Mucosa of stomach (tissue), 1 donor: Measurements from ENCODE around the gene GABARAP.
A peak's percentile ranks its signal among the peaks of the same experiment; 100 is the strongest.

Source experiments
- H3K27me3 ChIP-seq: one replicate; pipeline ENCODE4 v1.7.0; 2013; ENCODE audit warnings: mild to moderate bottlenecking, low read length; ENCODE audit not compliant: control insufficient read depth, insufficient read depth
- H3K36me3 ChIP-seq: one replicate; pipeline ENCODE4 v1.7.0; 2013; ENCODE audit warnings: low read length; ENCODE audit not compliant: control insufficient read depth, insufficient read depth
- H3K4me1 ChIP-seq: one replicate; pipeline ENCODE4 v1.7.0; 2013; ENCODE audit warnings: mild to moderate bottlenecking, low read length; ENCODE audit not compliant: control insufficient read depth, insufficient read depth
- H3K4me3 ChIP-seq: one replicate; pipeline ENCODE4 v1.7.0; 2013; ENCODE audit warnings: low read length
- H3K9ac ChIP-seq: one replicate; pipeline ENCODE4 v1.7.0; 2013; ENCODE audit warnings: mild to moderate bottlenecking, low read length, moderate library complexity
- H3K9me3 ChIP-seq: one replicate; pipeline ENCODE4 v1.7.0; 2013; ENCODE audit warnings: mild to moderate bottlenecking, low read length, moderate library complexity; ENCODE audit not compliant: control insufficient read depth
- donor health status: Pancreatic carcinoma.

Gene GABARAP

DNA sequence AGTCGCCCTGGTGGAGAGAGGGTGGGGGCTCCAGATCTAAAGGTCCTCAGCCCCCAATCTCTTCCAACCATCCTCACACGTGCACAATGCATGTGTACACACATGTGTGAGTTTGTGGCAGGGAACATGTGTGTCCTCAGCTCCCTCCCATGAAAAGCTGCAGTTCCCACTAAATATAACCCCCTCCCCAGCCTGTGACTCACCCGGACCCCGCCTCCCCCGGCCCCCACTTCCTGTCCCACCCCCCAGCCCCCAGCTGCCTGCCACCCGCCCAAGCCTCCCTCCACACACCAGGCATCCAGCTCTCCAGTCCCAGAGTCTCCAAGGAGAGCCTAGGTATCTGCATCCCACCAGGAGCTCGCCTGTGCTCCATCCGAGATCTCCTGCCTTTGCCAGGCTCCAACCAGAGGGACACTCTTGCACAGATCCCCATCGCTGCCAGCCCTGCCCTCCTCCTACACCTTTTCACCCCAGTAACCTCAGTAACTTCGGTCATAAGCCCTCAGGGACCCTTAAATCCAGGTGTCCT, 26.5 kb downstream of the GABARAP start:
- no peaks in the 10 kb centered on the region for H3K36me3 ChIP-seq
- H3K4me3 ChIP-seq: no peak overlapping the region
- peaks cover 34% of the 10 kb centered on the region for H3K4me1 ChIP-seq
- H3K9me3 ChIP-seq: no peaks in the 10 kb centered on the region
- peaks cover 8% of the 10 kb centered on the region for H3K27me3 ChIP-seq
- H3K9ac ChIP-seq: no peak overlapping the region

DNA sequence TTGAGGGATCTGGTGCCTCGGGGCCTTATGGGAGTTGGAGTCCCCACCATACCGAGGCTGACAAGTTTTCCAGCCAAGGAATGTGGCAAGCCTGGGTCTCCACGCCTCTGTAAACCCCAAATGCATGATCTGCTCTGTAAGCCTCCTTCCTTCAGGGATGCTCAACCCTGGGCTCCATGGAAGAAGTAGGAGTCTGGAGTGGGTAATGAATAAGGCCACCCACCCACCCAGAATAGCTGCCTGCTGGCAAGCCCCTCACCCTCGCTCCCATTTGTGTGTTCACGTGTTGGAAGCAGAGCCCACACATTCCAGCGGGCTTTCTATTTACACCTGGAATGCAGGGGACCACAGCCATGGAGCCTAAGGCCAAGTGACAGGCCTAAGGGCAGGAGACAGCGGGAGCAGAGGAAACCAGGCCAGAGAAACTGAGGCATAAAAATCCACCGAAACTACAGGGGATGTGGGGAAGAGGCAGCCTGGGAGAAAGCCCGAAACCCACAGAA, 27.1 kb downstream of the GABARAP start:
- Histone ChIP-seq H3K4me3 (no peak overlapping the region), H3K4me1 (peaks cover 33% of the 10 kb centered on the region), H3K9me3 (no peaks in the 10 kb centered on the region), H3K27me3 (peaks cover 8% of the 10 kb centered on the region), H3K36me3 (no peaks in the 10 kb centered on the region), H3K9ac (no peak overlapping the region)

DNA sequence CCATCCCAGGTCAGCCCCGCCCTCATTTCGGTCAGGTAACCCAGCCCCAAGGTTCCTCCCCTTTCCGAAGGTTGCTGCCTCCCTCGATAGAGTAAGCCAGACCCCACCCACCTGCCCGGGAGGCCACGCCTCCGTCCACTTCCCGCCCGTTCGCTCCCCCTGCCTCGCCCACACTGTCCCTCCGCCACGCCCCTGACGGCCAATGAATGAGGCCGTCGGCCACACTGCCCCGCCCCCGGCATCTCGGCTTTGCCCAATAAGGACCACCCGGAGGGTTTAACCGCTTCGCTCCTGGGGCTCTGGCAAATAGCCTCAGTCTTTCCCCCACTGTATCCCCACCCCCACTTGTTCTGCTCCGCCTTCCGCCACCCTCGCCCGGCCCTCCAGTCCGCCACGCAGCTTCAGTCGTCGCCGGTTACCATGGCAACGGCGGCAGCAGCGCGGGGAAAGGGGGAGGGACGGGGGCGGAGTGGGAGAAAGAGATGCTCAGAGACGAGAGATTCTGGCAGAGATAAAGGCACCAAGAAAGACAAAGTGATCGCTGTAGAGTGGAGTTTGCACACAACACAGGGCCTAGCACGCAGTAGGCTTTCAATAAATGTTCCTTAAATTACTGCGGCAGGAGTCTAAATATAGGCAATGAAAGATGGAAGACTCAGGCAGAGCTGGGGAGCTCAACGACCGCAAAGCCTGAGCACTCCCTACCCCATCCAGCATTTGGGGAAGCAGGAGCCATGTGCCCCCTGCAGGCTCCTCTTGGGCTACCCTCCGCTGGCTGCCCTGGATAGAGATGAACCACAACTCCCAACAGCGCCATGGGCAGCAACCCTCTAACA, 27.7 kb downstream of the GABARAP start:
- H3K9ac ChIP-seq: no peak overlapping the region
- H3K4me1 ChIP-seq: peaks cover 31% of the 10 kb centered on the region
- H3K9me3 ChIP-seq: no peaks in the 10 kb centered on the region
- H3K27me3 ChIP-seq: peaks cover 8% of the 10 kb centered on the region
- no peaks in the 10 kb centered on the region for H3K36me3 ChIP-seq
- H3K4me3 ChIP-seq: peak overlapping the region; percentile 61

DNA sequence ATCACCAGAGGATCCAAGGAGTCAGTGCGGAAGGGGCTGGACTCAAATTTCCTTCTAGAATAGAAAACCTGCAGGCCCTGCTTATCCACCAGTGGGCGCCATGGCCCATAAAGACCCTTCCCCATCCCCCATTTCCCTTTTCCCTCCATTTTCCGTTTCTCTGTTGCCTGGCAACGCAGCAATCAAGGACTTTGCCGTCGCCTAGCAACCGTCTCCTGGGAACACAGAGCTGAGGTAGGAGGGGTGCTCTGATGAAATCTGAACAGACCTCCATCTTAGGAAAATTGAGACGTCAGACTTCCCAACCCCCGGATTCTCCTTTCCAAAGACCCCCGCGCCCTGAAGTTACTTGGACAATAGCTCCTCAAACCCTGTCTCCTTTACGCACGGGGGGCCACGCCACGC, 28.4 kb downstream of the GABARAP start:
- H3K36me3 ChIP-seq: no peaks in the 10 kb centered on the region
- no peaks in the 10 kb centered on the region for H3K9me3 ChIP-seq
- H3K4me3 ChIP-seq: peak overlapping the region; percentile 61
- H3K27me3 ChIP-seq: peaks cover 8% of the 10 kb centered on the region
- H3K9ac ChIP-seq: no peak overlapping the region
- H3K4me1 ChIP-seq: peaks cover 29% of the 10 kb centered on the region

DNA sequence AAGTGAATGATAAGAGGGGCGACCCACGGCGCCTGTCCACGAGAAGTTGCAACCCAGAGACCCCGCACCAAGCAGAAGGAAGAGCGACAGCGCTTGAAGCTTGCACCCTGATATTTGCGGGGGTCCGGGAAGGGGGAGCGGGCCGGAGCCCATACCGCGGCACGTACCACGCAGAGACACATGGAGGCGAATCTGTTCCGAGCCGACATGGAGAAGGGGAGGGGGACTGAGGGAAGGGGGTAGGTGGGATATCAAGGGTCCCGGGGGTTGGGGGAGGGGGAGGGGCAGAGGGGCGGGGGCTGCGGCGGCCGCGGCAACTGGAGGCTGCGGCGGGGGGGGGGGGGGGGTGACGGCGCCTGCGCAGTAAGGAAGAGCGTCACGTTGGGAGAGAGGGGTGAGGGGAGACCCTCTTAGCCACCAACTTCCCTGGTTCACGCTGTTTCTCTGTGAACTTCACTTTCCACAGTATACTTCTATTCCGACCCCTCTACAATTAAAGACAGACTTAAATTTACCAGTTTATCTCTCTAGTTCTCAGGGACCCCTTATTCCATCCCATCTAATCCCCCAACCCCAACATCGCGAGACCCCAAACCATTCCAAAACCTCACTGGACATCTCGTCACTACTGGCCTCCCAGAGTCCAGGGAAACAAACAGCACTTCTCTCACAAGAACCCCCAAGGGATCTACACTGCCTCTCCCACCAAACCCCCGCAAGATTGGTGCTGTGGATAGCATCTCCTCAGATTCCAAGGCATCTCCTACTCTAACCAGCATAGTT, 30.6 kb downstream of the GABARAP start:
- no peaks in the 10 kb centered on the region for H3K36me3 ChIP-seq
- H3K27me3 ChIP-seq: peaks cover 10% of the 10 kb centered on the region
- H3K9me3 ChIP-seq: no peaks in the 10 kb centered on the region
- H3K4me1 ChIP-seq: peaks cover 17% of the 10 kb centered on the region
- H3K4me3 ChIP-seq: no peak overlapping the region
- H3K9ac ChIP-seq: no peak overlapping the region

DNA sequence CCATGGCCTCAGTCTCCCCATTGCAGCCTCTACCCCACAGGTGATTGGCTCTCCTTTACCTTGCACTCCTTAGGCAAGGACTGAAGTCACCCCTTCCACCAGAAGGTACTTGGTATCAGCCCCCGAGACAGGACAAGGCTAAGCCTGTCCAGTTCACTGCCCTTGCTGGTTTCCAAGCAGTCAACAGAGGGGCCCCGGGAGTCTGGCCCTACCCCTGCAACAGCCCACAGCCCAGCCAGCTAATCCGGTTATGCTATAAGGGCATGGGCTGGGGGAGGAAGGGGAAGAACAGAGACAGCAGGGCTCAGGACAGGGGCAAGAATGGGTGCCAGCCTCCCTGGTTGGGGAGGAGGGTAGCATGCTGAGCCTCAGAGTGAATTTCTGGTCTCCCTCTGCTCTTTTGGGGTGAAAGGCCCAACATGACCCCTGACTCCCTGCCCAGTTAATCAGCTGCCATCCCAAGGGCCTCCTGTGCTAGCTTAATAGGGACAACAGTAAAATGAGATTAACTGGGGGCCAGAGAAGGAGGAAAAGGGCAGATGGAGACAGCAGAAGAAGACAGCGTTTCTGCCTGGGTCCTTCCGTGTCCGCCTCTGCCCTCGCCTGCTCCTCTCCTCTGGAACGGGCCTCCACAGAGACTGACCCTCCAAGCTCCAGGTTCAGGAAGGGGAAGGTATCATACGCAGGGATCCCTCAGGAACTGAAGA, 33.3 kb downstream of the GABARAP start:
- H3K27me3 ChIP-seq: peaks cover 10% of the 10 kb centered on the region
- no peak overlapping the region for H3K9ac ChIP-seq
- no peaks in the 10 kb centered on the region for H3K36me3 ChIP-seq
- no peak overlapping the region for H3K4me3 ChIP-seq
- no peaks in the 10 kb centered on the region for H3K9me3 ChIP-seq
- peaks cover 12% of the 10 kb centered on the region for H3K4me1 ChIP-seq

DNA sequence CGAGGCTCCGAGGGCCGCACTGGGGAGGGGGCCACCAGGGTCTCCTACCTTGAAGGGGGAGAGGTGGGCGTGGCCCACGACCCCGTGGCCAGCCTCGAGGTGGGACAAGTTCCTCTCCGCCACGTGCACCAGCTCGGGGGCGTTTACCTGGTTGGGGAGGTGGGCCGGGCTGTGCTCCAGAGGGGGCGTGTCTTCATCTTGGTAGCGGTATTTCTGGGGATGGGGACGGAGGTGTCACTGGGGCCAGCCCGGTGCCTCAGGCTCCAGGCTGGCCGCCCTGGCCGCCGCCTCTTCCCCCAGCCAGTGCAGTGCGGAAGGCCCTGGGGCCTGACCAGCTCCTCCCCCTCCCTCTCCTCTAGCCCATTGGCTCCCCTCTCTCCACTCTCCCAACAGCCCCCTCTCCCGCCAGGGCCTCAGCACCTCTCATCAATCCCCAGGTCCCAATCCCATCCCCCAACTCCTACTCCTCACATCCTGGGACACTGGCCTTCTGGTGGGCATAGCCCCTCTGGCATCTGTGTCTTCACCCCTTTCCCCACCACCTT, 34.1 kb downstream of the GABARAP start:
- H3K27me3 ChIP-seq: peaks cover 10% of the 10 kb centered on the region
- H3K4me1 ChIP-seq: peaks cover 7% of the 10 kb centered on the region
- H3K36me3 ChIP-seq: no peaks in the 10 kb centered on the region
- H3K4me3 ChIP-seq: no peak overlapping the region
- H3K9ac ChIP-seq: no peak overlapping the region
- no peaks in the 10 kb centered on the region for H3K9me3 ChIP-seq

DNA sequence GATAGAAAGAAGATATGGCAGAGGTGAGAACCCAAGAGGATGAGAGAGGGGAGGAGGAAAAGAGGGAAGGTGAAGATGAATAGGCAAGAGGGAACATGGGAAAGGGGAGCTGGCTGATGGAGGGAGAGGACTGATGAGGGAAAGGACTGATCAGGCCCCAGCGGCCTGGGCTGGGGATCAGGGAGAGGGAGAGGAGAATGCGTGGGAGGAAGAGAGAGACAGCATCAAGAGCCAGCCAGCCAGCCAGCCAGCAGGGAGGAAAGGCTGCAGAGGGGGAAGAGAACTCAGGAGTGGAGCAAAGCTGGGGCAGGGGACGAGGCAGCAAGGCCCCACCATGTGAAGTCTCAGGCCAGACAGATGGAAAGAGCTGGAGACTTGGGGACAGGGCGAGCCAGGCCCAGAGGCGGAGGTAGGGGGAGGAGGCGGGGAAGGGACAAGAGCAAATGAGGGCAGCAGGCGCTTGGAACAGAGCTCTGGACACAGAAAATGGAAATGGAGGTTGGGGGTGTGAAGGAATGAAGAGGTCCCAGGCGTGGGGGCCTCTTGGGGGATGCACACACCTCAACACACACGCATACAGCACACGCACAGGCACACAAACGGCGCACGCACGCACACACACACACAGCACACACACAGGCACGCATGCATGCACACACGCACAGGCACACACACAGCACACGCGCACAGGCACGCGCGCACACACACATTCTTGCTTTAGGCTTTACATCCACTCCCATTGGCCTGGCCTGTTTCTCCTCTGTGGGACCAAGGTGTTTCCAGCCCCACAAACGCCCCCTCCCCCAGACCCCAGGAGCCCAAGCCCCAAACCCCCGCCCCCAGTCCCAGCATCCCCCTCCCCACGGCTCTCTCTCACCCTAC, 34.9 kb downstream of the GABARAP start:
- Histone ChIP-seq H3K9ac (no peak overlapping the region), H3K4me1 (peaks cover 7% of the 10 kb centered on the region), H3K4me3 (no peak overlapping the region), H3K36me3 (no peaks in the 10 kb centered on the region), H3K27me3 (peaks cover 8% of the 10 kb centered on the region), H3K9me3 (no peaks in the 10 kb centered on the region)

DNA sequence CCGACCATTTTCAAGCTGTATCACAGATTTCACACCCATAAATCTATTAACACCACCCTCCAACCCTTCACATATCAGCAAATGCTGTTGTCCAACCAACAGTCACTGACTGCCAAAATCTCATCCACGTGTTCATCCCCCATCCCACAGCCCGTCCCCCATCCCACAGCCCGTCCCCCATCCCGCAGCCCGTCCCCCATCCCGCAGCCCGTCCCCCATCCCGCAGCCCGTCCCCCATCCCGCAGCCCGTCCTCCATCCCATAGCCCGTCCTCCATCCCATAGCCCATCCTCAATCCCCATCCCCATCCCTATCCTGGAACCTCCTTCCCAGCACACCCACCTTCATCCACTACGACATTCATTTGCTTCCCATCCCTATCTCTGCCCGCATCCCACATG, 36.7 kb downstream of the GABARAP start:
- Histone ChIP-seq H3K36me3 (no peaks in the 10 kb centered on the region), H3K9me3 (no peaks in the 10 kb centered on the region), H3K27me3 (peaks cover 2% of the 10 kb centered on the region), H3K4me1 (peaks cover 7% of the 10 kb centered on the region), H3K4me3 (peak overlapping the region; percentile 27), H3K9ac (peak overlapping the region; percentile 64)

DNA sequence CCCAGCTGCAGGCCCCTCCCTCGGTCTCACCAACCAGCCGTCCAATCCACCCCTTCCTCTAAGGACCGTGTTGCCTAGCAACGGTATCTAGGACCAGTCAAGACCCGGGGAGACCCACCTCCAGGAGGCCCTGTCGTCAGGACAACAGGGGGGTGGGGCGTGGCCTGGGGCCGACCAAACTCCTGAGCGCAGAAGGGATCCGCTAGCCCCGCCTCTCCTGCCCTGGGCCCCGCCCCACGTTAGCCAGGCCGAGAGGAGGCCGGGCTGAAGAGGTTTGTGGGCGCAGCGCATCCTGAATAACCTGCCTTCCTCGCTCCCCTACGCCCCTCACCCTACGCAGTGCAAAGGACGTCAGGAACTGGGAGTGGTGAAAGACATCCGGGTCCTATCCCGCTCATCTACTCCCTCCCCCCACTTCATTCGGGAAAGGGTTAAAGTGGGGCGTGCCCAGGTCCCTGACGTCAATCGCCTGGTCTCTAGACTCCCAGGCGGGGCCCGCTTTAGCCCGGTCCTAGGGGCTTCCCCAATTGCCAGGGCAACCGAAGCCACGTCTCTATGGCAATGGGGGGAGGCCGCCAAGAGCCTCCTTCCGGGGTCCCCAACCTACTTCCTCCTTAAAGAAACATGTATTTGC, 37.3 kb downstream of the GABARAP start:
- peaks cover 7% of the 10 kb centered on the region for H3K4me1 ChIP-seq
- H3K9ac ChIP-seq: peak overlapping the region; percentile 64

More for the DNA sequence above, 37.3 kb downstream of the GABARAP start:
- H3K9me3 ChIP-seq: no peaks in the 10 kb centered on the region
- H3K27me3 ChIP-seq: peaks cover 2% of the 10 kb centered on the region
- H3K4me3 ChIP-seq: peak overlapping the region; percentile 27
- H3K36me3 ChIP-seq: no peaks in the 10 kb centered on the region
